ENCODE results near the gene APLNR. TPM values are rescaled to one million over a fixed set of nuclear protein-coding genes. Genes with fewer than 3 reads are reported as not detected.

APLNR gene
- total RNA-seq, 2 donors from 2014 or later = 2.5 to 7.1 TPM

DNA sequence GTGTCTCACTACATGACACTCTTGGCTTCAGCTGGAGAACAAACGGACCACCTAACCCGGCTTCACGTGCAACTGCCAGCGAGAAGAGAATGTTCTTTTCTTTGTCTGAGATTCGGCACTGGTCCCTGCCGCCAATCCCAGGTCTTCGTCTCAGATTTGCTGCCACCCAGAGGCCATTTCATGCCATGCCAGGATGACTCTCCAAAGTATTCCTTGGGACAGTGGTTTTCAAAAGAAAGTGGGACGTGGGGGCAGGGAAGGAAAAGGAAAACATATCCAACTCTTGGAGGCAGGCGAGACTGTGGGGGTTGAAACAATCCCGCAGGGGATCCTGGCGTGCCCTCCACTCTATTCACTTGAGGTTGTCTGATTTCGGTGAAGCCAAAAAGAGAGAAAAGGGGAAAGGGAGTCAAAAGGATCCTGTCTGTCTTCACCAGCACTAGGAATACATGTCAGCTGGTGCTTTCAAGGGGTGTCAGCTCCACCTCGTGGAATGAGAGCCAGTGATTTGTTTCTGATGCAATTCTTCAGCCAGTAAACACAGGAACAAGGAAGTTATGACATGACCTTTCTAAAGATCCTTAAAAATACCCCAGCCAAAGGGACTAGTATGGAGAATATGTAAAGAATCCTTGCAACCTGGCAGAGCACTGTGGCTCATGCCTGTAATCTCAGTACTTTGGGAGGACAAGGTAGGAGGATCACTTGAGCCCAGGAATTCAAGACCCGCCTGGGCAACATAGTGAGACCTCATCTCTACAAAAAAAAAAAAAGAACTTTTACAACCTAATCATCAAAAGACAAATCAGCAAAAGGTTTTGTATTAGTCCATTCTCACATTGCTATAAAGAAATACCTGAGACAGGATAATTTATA, 41.0 kb upstream of the APLNR start:
- Histone ChIP-seq H3K27ac (peak overlapping the region; percentile 72), H3K4me3 (no peak overlapping the region), H3K4me1 (peaks cover 9% of the 10 kb centered on the region), H3K27me3 (no peaks in the 10 kb centered on the region), H3K9me3 (no peaks in the 10 kb centered on the region), H3K9ac (ENCODE audit: low read depth in 2 of 2, low read length in 2 of 2) (peak overlapping the region in 1 of 2 donors; percentile 69), H3K36me3 (no peaks in the 10 kb centered on the region)
- intact Hi-C loops (cut with DNase I) = no loop called here
- TF ChIP-seq, protein P1, sequence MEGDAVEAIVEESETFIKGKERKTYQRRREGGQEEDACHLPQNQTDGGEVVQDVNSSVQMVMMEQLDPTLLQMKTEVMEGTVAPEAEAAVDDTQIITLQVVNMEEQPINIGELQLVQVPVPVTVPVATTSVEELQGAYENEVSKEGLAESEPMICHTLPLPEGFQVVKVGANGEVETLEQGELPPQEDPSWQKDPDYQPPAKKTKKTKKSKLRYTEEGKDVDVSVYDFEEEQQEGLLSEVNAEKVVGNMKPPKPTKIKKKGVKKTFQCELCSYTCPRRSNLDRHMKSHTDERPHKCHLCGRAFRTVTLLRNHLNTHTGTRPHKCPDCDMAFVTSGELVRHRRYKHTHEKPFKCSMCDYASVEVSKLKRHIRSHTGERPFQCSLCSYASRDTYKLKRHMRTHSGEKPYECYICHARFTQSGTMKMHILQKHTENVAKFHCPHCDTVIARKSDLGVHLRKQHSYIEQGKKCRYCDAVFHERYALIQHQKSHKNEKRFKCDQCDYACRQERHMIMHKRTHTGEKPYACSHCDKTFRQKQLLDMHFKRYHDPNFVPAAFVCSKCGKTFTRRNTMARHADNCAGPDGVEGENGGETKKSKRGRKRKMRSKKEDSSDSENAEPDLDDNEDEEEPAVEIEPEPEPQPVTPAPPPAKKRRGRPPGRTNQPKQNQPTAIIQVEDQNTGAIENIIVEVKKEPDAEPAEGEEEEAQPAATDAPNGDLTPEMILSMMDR (IDR thresholded peaks at IDR 0.05) = peak; percentile 77
- peak; percentile 84 for DNase-seq

DNA sequence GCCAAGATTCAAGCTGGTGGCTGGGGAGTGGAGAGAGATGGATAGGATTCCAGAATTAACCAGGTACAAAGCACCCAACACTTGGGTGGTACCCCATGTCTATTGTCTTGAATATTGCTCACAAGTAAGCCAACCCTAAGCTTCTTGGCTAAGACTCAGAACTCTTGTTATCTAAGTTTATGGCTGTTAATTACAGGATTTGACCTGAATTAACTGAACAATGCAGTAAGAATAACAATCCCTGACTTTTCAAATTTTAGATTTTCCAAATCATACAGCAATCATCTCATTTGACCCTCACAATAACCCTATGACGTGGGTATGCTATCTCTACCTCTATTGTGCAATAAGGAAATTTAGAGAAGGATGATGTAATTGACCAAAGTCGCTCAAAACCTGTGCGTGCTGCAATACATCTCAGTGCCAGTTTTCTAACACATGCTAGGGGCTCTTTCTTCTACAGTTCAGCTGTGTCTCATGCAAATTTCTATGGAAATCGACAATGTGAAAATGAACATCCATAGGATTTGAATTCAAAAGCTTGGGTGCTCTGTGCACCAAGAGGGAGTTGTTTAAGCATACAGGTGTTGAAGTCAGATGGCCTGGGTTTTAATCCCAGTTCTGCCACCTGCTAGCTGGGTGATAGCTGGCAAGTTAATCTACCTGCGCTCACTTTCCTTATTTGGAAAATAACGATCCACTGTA, 40.1 kb upstream of the APLNR start:
- Histone ChIP-seq H3K27ac (peak overlapping the region; percentile 72), H3K9me3 (no peaks in the 10 kb centered on the region), H3K27me3 (no peaks in the 10 kb centered on the region), H3K36me3 (no peaks in the 10 kb centered on the region), H3K4me1 (peaks cover 9% of the 10 kb centered on the region), H3K4me3 (no peak overlapping the region), H3K9ac (ENCODE audit: low read depth in 2 of 2, low read length in 2 of 2) (peak overlapping the region in 1 of 2 donors; percentile 69)
- DNase-seq = no peak
- TF ChIP-seq, protein P1 (IDR thresholded peaks at IDR 0.05) = no peak
- intact Hi-C loops (cut with DNase I) = no loop called here

DNA sequence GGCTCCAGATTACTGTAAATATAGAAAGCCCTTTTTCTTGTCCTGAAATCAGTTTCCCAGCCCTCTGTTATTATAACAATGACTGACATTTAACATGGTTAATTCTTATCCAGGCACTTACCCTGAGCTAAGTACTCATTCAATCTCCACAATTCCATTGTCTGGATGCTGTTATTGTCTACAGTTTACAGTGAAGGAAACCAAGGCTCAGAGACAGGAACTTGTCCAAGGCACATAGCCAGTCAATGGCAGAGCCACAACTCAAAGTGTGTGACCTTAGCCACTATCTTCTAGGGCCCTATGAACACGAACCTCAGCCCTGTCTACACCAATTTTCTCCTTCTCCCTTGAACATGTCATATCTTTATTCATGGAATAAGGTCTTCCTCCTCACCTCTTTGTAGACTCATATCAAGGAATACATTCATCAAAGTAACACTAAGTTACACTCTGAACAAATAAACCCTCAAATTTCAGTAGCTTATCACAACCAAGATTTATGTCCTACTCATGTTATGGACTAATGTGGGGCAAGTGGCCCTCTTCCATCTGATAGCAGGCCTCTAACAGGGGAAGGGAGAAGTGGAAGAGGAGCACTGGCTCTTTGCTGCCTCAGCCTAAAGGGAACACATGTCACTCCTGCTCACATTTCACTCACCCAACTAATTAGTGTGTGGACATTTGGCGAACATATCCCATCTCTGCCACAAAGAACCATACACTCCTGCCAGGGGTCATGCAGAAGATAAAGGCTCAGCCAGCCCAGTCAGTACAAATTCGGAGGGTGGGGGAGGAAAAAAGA, 39.3 kb upstream of the APLNR start:
- H3K4me3 ChIP-seq = no peak overlapping the region
- H3K9me3 ChIP-seq = no peaks in the 10 kb centered on the region
- no peaks in the 10 kb centered on the region for H3K27me3 ChIP-seq
- no peak overlapping the region for H3K27ac ChIP-seq
- TF ChIP-seq, protein P1 (IDR thresholded peaks at IDR 0.05) = no peak
- H3K36me3 ChIP-seq = no peaks in the 10 kb centered on the region
- peaks cover 9% of the 10 kb centered on the region for H3K4me1 ChIP-seq
- H3K9ac ChIP-seq (ENCODE audit: low read depth in 2 of 2, low read length in 2 of 2) = no peak overlapping the region
- DNase-seq = no peak
- intact Hi-C loops (cut with DNase I) = no loop called here

DNA sequence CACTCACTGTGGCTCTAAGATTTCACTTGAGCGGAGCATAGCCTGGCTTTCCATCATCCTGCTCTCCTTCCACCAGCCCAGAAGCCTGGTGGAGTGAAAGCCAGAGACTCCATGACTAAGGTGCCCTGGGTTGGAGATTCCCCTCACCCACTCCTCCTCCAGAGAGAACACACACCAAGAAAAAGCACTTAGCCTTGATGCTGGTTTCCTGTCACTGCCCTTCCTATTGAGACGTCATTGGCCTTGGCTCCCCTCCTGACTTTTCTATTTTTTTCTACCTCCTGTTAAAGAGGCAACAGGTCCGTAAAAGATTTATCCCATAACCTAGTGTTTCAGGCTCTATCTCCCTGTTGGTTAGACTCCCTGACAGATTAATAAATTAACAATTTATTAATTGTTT, 38.5 kb upstream of the APLNR start:
- TF ChIP-seq, protein P1 (IDR thresholded peaks at IDR 0.05) = no peak

DNA sequence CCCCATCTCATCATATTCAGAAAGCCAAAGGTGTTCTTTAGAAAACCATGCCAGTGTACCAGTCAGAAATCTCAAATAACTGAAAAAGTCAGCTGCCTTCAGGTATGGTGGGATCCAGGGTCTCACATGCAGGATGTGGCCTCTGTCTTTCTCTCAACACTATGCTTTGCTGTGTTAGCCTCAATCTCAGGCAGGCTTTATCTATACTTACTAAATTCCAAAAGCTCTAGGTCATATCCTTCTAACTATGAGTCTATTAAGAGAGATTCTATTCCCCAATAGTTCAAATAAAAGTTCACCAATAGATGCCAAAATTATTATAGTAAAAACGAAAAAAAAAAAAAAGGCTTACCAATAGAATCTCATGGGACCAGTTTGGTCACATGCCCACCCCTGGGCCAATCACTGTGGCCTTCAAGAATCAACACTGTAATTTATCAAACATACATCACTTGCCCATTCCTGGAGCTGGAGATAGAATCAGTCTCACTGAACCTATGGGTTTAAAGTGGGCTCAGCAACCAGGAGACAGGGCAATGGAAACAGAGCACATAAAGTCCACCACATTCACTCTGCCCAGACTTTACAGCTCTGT, 38.0 kb upstream of the APLNR start:
- intact Hi-C loops (cut with DNase I) = no loop called here
- H3K9me3 ChIP-seq = no peaks in the 10 kb centered on the region
- TF ChIP-seq, protein P1 (IDR thresholded peaks at IDR 0.05) = no peak

More for the DNA sequence above, 38.5 kb upstream of the APLNR start:
- Histone ChIP-seq H3K9ac (ENCODE audit: low read depth in 2 of 2, low read length in 2 of 2) (no peak overlapping the region), H3K4me3 (no peak overlapping the region), H3K9me3 (no peaks in the 10 kb centered on the region), H3K27me3 (no peaks in the 10 kb centered on the region), H3K36me3 (no peaks in the 10 kb centered on the region), H3K27ac (no peak overlapping the region), H3K4me1 (peaks cover 9% of the 10 kb centered on the region)
- DNase-seq = no peak
- intact Hi-C loops (cut with DNase I) = no loop called here

More for the DNA sequence above, 38.0 kb upstream of the APLNR start:
- H3K36me3 ChIP-seq = no peaks in the 10 kb centered on the region
- H3K27me3 ChIP-seq = no peaks in the 10 kb centered on the region
- DNase-seq = no peak
- no peak overlapping the region for H3K27ac ChIP-seq
- H3K4me1 ChIP-seq = peaks cover 9% of the 10 kb centered on the region
- H3K9ac ChIP-seq (ENCODE audit: low read depth in 2 of 2, low read length in 2 of 2) = no peak overlapping the region
- no peak overlapping the region for H3K4me3 ChIP-seq

Measured in colonic mucosa (tissue), 4 donors.